ENCODE data around the gene TMEM247. TPM values are rescaled to one million over a fixed set of nuclear protein-coding genes. Genes with fewer than 3 reads are reported as not detected.

TMEM247 gene
- total RNA-seq (2021; fragmentation: NEBNext Ultra II Directional; extraction: Animal tissue kit (Norgen Biotek cat#: 25700)), result not detected
- long read RNA-seq, result 0 reads

DNA sequence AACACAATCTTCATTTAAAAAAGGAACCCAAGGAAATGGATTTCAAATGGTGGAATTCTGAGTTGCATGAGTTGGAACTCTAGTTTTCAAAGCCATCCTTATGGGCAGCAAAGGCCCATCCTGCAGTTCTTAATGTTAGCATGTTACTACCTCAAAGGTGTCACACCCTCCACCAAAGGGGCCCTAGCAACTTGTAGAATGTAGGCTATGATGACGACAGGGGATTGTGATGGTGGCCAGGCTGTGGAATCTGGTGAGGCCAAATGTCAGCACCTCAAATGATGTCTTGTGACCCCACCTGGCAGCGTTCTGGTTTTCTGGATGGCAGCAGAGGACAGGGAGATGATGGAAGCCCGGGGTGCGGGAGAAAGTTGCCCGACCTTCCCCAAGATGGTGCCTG, at the start of gene TMEM247:
TSS of gene TMEM247 (plus strand) at position 301 of the 400 bp plus-strand sequence.
- Mint-ChIP-seq H3K4me3 (no peak within 1 kb of the TSS), H3K36me3 (ENCODE audit: low read depth) (no peaks in the 10 kb centered on the region), H3K27me3 (ENCODE audit: insufficient read depth) (peaks cover 17% of the 10 kb centered on the region), H3K9me3 (peaks cover 5% of the 10 kb centered on the region), H3K27ac (no peak within 1 kb of the TSS), H3K4me1 (ENCODE audit: low read depth) (peaks cover 20% of the 10 kb centered on the region)
- TF ChIP-seq, protein P1, sequence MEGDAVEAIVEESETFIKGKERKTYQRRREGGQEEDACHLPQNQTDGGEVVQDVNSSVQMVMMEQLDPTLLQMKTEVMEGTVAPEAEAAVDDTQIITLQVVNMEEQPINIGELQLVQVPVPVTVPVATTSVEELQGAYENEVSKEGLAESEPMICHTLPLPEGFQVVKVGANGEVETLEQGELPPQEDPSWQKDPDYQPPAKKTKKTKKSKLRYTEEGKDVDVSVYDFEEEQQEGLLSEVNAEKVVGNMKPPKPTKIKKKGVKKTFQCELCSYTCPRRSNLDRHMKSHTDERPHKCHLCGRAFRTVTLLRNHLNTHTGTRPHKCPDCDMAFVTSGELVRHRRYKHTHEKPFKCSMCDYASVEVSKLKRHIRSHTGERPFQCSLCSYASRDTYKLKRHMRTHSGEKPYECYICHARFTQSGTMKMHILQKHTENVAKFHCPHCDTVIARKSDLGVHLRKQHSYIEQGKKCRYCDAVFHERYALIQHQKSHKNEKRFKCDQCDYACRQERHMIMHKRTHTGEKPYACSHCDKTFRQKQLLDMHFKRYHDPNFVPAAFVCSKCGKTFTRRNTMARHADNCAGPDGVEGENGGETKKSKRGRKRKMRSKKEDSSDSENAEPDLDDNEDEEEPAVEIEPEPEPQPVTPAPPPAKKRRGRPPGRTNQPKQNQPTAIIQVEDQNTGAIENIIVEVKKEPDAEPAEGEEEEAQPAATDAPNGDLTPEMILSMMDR (IDR thresholded peaks at IDR 0.05), result no peak
- DNase-seq, result no peak

GRCh38 chr2:46430413-46430812, 49.0 kb upstream of the TMEM247 start:
- DNase-seq, result no peak
- H3K4me3 Mint-ChIP-seq, result no peak overlapping the region
- no peaks in the 10 kb centered on the region for H3K9me3 Mint-ChIP-seq
- no peak overlapping the region for H3K27ac Mint-ChIP-seq
- H3K4me1 Mint-ChIP-seq (ENCODE audit: low read depth), result peaks cover 40% of the 10 kb centered on the region
- TF ChIP-seq, protein P1 (IDR thresholded peaks at IDR 0.05), result no peak
- H3K27me3 Mint-ChIP-seq (ENCODE audit: insufficient read depth), result peaks cover 6% of the 10 kb centered on the region; the same call in 1 of the 2 replicates
- no peaks in the 10 kb centered on the region for H3K36me3 Mint-ChIP-seq (ENCODE audit: low read depth)

DNA sequence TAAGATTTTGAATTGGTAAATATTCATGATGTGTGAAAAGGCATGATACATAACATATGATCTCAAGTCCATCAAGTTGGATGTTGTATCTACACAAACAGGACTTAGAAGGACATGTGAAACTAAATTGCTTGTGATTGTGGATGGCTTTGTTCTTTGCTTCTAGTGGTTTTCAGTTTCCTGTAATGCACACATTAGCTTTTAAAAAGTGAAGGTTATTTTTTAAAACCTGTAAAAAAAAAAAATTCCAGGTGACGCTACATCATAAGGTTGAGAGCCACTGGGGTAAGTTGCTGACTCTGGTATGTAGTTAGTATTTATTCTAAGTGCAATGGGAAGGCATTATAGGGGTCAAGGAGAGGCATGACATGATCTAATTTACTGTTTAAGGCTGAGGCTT, 48.4 kb upstream of the TMEM247 start:
- H3K27me3 Mint-ChIP-seq (ENCODE audit: insufficient read depth), result peaks cover 2% of the 10 kb centered on the region; the same call in 1 of the 2 replicates
- TF ChIP-seq, protein P1 (IDR thresholded peaks at IDR 0.05), result no peak
- no peaks in the 10 kb centered on the region for H3K36me3 Mint-ChIP-seq (ENCODE audit: low read depth)
- peaks cover 46% of the 10 kb centered on the region for H3K4me1 Mint-ChIP-seq (ENCODE audit: low read depth)
- no peaks in the 10 kb centered on the region for H3K9me3 Mint-ChIP-seq
- H3K4me3 Mint-ChIP-seq, result no peak overlapping the region
- H3K27ac Mint-ChIP-seq, result no peak overlapping the region
- DNase-seq, result no peak

- Mint-ChIP-seq H3K4me3 (no peak overlapping the region), H3K4me1 (ENCODE audit: low read depth) (peaks cover 46% of the 10 kb centered on the region), H3K9me3 (no peaks in the 10 kb centered on the region), H3K36me3 (ENCODE audit: low read depth) (no peaks in the 10 kb centered on the region), H3K27ac (no peak overlapping the region), H3K27me3 (ENCODE audit: insufficient read depth) (peaks cover 2% of the 10 kb centered on the region; the same call in 1 of the 2 replicates)
- DNase-seq, result no peak
- TF ChIP-seq, protein P1 (IDR thresholded peaks at IDR 0.05), result no peak
Observed at GRCh38 chr2:46431481-46432235, 47.7 kb upstream of the TMEM247 start.

DNA sequence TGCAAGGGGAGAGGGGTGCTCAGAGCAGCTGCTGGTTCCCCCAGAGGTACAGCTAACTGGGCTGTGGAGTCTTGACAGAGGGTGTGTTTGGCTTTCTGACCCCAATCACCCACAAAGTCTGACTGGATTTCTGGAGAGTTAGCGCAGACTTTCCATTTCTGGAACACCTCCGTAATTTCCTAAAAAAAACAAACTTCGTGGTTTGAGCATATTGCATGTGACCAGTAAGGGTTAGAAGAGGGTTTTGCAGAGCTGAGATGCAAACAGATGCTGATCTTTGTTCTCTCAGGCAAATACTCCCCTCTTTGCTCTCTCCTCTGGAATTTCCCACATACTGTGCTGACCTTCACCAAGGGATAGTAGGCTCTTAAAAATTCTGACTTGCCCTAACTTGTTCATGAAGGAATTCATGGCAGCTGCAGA, 44.5 kb upstream of the TMEM247 start:
- Mint-ChIP-seq H3K36me3 (ENCODE audit: low read depth) (peaks cover 4% of the 10 kb centered on the region; the same call in 1 of the 2 replicates), H3K4me1 (ENCODE audit: low read depth) (peaks cover 56% of the 10 kb centered on the region), H3K9me3 (no peaks in the 10 kb centered on the region), H3K27me3 (ENCODE audit: insufficient read depth) (peaks cover 2% of the 10 kb centered on the region; the same call in 1 of the 2 replicates), H3K4me3 (peak overlapping the region; percentile 13), H3K27ac (peak overlapping the region; percentile 42)
- TF ChIP-seq, protein P1 (IDR thresholded peaks at IDR 0.05), result no peak
- DNase-seq, result peak; percentile 51
